ENCODE results near the gene NAV2. TPM values are rescaled to one million over a fixed set of nuclear protein-coding genes. Genes with fewer than 3 reads are reported as not detected.
"Not testable (repeated sequence)": the region's sequence is repeated elsewhere in the genome, so short reads cannot be mapped to it uniquely, and the experiment has no call there.

The NAV2 gene
- total and polyA plus RNA-seq, 2 donors (not counting 1 experiment from before 2014, with no cell fraction given) = 8.1 to 14.0 TPM

DNA sequence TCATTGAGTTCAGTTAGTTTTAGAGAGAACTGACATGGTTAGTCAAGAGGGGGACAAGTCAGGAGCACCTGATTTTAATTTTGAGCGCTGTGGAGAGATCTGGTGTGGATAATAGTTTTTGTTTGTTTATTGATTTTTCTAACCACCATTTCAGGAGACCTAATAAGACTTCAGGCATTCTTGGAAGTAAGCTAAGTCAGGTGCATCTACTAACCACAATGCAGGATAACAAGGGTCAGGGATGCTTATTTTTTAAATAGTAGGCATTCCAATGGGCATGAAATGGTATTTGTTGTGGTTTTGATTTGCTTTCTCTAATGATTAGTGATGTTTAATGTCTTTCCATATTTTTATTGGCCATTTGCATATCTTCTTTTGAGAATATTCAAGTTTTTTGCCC, 212.1 kb downstream of the NAV2 start:
- no peak for TF ChIP-seq EZH2 (IDR thresholded peaks at IDR 0.05; ENCODE audit: low read length, missing control alignments)
- TF ChIP-seq, protein P1, sequence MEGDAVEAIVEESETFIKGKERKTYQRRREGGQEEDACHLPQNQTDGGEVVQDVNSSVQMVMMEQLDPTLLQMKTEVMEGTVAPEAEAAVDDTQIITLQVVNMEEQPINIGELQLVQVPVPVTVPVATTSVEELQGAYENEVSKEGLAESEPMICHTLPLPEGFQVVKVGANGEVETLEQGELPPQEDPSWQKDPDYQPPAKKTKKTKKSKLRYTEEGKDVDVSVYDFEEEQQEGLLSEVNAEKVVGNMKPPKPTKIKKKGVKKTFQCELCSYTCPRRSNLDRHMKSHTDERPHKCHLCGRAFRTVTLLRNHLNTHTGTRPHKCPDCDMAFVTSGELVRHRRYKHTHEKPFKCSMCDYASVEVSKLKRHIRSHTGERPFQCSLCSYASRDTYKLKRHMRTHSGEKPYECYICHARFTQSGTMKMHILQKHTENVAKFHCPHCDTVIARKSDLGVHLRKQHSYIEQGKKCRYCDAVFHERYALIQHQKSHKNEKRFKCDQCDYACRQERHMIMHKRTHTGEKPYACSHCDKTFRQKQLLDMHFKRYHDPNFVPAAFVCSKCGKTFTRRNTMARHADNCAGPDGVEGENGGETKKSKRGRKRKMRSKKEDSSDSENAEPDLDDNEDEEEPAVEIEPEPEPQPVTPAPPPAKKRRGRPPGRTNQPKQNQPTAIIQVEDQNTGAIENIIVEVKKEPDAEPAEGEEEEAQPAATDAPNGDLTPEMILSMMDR (conservative IDR thresholded peaks at IDR 0.05 in 1 of 2, IDR thresholded peaks at IDR 0.05 in 1 of 2; ENCODE audit: low read depth in 1 of 2, low read length in 2 of 2) = no peak
- Histone ChIP-seq H3K36me3 (ENCODE audit: control insufficient read depth, insufficient read depth, low read length) (no peaks in the 10 kb centered on the region), H2AFZ (ENCODE audit: low read length) (no peak overlapping the region), H3K9me3 (ENCODE audit: control insufficient read depth, insufficient read depth, low read depth, low read length) (no peaks in the 10 kb centered on the region), H3K27ac (ENCODE audit: insufficient read depth, low read length) (no peak overlapping the region), H3K9ac (ENCODE audit: insufficient read depth, low read length) (no peak overlapping the region), H3K4me3 (replicated peaks in 1 of 4; ENCODE audit: control extremely low read depth in 1 of 4, insufficient read depth in 1 of 4, low read depth in 3 of 4, low read length in 4 of 4) (no peak overlapping the region), H3K27me3 (ENCODE audit: control insufficient read depth, insufficient read depth, low read length) (no peaks in the 10 kb centered on the region), H3K4me2 (ENCODE audit: extremely low read depth, insufficient read depth, low read length) (no peak overlapping the region), H4K20me1 (ENCODE audit: control insufficient read depth, extremely low read depth, insufficient read depth, low read length) (no peaks in the 10 kb centered on the region), H3K79me2 (ENCODE audit: control insufficient read depth, insufficient read depth, low read length) (peaks cover 7% of the 10 kb centered on the region), H3K4me1 (ENCODE audit: control insufficient read depth, extremely low read depth, insufficient read depth, low read length) (peaks cover 9% of the 10 kb centered on the region)
- DNase-seq (ENCODE audit: low read depth in 2 of 2) = peak in 1 of 2 donors; percentile 75

DNA sequence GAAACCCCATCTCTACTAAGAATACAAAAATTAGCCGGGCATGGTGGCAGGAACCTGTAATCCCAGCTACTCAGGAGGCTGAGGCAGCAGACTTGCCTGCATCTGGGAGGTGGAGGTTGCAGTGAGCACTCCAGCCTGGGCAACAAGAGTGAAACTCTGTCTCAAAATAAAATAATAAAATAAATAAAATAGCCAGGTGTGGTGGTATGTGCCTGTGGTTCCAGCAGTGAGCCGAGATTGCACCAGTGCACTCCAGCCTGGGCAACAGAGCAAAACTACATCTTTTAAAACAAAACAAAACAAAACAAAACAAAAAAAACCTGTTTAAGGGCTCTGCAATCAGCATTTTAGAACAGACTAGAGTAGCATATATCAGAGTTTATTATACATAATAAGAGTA, 214.8 kb downstream of the NAV2 start:
- H2AFZ ChIP-seq (ENCODE audit: low read length); H3K4me3 ChIP-seq (replicated peaks in 1 of 4; ENCODE audit: control extremely low read depth in 1 of 4, insufficient read depth in 1 of 4, low read depth in 3 of 4, low read length in 4 of 4); H3K79me2 ChIP-seq (ENCODE audit: control insufficient read depth, insufficient read depth, low read length); H3K27ac ChIP-seq (ENCODE audit: insufficient read depth, low read length); H3K36me3 ChIP-seq (ENCODE audit: control insufficient read depth, insufficient read depth, low read length); H3K9me3 ChIP-seq (ENCODE audit: control insufficient read depth, insufficient read depth, low read depth, low read length); H4K20me1 ChIP-seq (ENCODE audit: control insufficient read depth, extremely low read depth, insufficient read depth, low read length); H3K9ac ChIP-seq (ENCODE audit: insufficient read depth, low read length); H3K27me3 ChIP-seq (ENCODE audit: control insufficient read depth, insufficient read depth, low read length); DNase-seq (ENCODE audit: low read depth in 2 of 2); H3K4me2 ChIP-seq (ENCODE audit: extremely low read depth, insufficient read depth, low read length): not testable (repeated sequence)
- H3K4me1 ChIP-seq (ENCODE audit: control insufficient read depth, extremely low read depth, insufficient read depth, low read length) = peaks cover 15% of the 10 kb centered on the region

DNA sequence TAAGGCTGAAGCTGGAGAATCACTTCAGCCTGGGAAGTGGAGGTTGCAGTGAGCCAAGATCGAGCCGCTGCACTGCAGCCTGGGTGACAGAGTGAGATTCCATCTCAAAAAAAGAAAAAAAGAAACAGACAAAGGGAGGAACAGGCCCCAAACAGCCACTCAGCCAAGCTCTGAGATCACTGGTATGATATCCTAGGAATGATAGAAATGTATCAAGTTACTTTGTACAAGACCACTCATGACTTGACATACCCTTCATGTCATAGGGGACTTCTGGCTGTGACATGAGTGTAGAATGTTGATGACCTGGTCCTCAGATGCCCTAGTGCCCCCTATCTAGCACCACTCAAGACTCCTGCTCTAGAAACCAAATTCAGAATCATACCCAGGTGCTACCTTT, 216.5 kb downstream of the NAV2 start:
- H3K9ac ChIP-seq (ENCODE audit: insufficient read depth, low read length) = no peak overlapping the region
- TF ChIP-seq, protein P1 (conservative IDR thresholded peaks at IDR 0.05 in 1 of 2, IDR thresholded peaks at IDR 0.05 in 1 of 2; ENCODE audit: low read depth in 1 of 2, low read length in 2 of 2) = no peak
- no peak for TF ChIP-seq EZH2 (IDR thresholded peaks at IDR 0.05; ENCODE audit: low read length, missing control alignments)
- no peaks in the 10 kb centered on the region for H3K9me3 ChIP-seq (ENCODE audit: control insufficient read depth, insufficient read depth, low read depth, low read length)
- no peak overlapping the region for H3K27ac ChIP-seq (ENCODE audit: insufficient read depth, low read length)
- no peak overlapping the region for H3K4me3 ChIP-seq (replicated peaks in 1 of 4; ENCODE audit: control extremely low read depth in 1 of 4, insufficient read depth in 1 of 4, low read depth in 3 of 4, low read length in 4 of 4)
- H4K20me1 ChIP-seq (ENCODE audit: control insufficient read depth, extremely low read depth, insufficient read depth, low read length) = no peaks in the 10 kb centered on the region
- DNase-seq (ENCODE audit: low read depth in 2 of 2) = peak in 1 of 2 donors; percentile 72
- H3K27me3 ChIP-seq (ENCODE audit: control insufficient read depth, insufficient read depth, low read length) = no peaks in the 10 kb centered on the region
- H3K4me2 ChIP-seq (ENCODE audit: extremely low read depth, insufficient read depth, low read length) = no peak overlapping the region
- H3K4me1 ChIP-seq (ENCODE audit: control insufficient read depth, extremely low read depth, insufficient read depth, low read length) = peaks cover 15% of the 10 kb centered on the region
- H3K36me3 ChIP-seq (ENCODE audit: control insufficient read depth, insufficient read depth, low read length) = peaks cover 5% of the 10 kb centered on the region
- H3K79me2 ChIP-seq (ENCODE audit: control insufficient read depth, insufficient read depth, low read length) = peaks cover 7% of the 10 kb centered on the region
- H2AFZ ChIP-seq (ENCODE audit: low read length) = no peak overlapping the region
